Activated B cell treated with CpG ODN at 0.5 μM for 24 hours (primary cell): ENCODE results near the gene OCA2. TPM values are rescaled to one million over a fixed set of nuclear protein-coding genes. Genes with fewer than 3 reads are reported as not detected.

Experiments
- ATAC-seq: fragments of 200-7000 bp; cut with Tn5 transposase; one replicate; pipeline ENCODE4 v1.10.0; 2021; ENCODE audit warnings: low read depth, mild to moderate bottlenecking, moderate library complexity
- CTCF ChIA-PET: fragments of 350-600 bp; sonication (Branson Sonifier 250); formaldehyde crosslinking; loops from one replicate; lab custom pipeline; 2021; ENCODE audit warnings: antibody characterized with exemption; lab: Charles Lee
- POLR2A ChIA-PET: fragments of 350-600 bp; sonication (Branson Sonifier 250); formaldehyde crosslinking; loops from one replicate; lab custom pipeline; 2021; ENCODE audit warnings: antibody characterized with exemption; lab: Charles Lee
- DNase-seq: peaks from one replicate; pipeline ENCODE4 v3.0.0; 2022
- H3K27ac Mint-ChIP-seq: one replicate; pipeline ENCODE4 v1.8.0; 2020; ENCODE audit warnings: mixed read lengths
- H3K27me3 Mint-ChIP-seq: one replicate; pipeline ENCODE4 v1.8.0; 2021; ENCODE audit warnings: mixed read lengths
- H3K36me3 Mint-ChIP-seq: one replicate; pipeline ENCODE4 v1.8.0; 2021; ENCODE audit warnings: low read depth, mixed read lengths
- H3K4me1 Mint-ChIP-seq: one replicate; pipeline ENCODE4 v1.8.0; 2021; ENCODE audit warnings: mixed read lengths
- H3K4me3 Mint-ChIP-seq: one replicate; pipeline ENCODE4 v1.8.0; 2020; ENCODE audit warnings: mild to moderate bottlenecking, mixed read lengths
- H3K9me3 Mint-ChIP-seq: one replicate; pipeline ENCODE4 v1.8.0; 2020; ENCODE audit warnings: mixed read lengths
- intact Hi-C: fragments of 100-400 bp; cut with micrococcal nuclease; formaldehyde crosslinking; loops from one replicate; pipeline ENCODE4 v1.15.1; 2024
- total RNA-seq: library from RNA; stranded (reverse); gene quantifications from 2 replicates; pipeline ENCODE4 v1.2.3, GENCODE V29; 2022
- TF ChIP-seq, protein P1 (sequence below): fragments of 200-600 bp; IDR thresholded peaks from one replicate; pipeline ENCODE4 v1.8.0; 2022; ENCODE audit warnings: antibody characterized with exemption, mild to moderate bottlenecking

OCA2 gene
- total RNA-seq, 1 donor from 2014 or later, result not detected

DNA sequence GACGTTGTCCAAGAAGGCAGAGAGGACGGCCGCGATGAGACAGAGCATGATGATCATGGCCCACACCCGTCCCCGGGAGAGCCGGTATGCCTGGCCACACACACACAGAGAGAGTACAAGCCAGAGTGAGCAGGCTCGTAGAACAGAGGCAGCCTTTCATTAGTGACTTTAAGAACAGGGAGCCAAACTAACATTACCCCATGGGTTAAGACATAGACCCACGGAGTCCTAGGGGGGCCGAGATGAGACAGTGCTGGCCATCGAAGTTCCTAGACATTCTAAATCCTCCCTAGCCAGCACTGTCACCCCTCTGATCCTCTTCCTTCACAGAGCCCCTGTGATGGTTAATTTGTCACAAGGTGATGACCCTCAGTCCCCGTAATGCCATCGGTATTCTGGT lies 114.0 kb downstream of the OCA2 start:
- ATAC-seq, result no peak
- no peak overlapping the region for H3K4me3 Mint-ChIP-seq
- intact Hi-C loops, result no loop called here
- ChIA-PET POLR2A (no interaction called here), CTCF (no interaction called here)
- H3K27ac Mint-ChIP-seq, result no peak overlapping the region
- DNase-seq, result no peak
- no peaks in the 10 kb centered on the region for H3K4me1 Mint-ChIP-seq
- peaks cover 2% of the 10 kb centered on the region for H3K27me3 Mint-ChIP-seq
- no peaks in the 10 kb centered on the region for H3K36me3 Mint-ChIP-seq
- TF ChIP-seq, protein P1, sequence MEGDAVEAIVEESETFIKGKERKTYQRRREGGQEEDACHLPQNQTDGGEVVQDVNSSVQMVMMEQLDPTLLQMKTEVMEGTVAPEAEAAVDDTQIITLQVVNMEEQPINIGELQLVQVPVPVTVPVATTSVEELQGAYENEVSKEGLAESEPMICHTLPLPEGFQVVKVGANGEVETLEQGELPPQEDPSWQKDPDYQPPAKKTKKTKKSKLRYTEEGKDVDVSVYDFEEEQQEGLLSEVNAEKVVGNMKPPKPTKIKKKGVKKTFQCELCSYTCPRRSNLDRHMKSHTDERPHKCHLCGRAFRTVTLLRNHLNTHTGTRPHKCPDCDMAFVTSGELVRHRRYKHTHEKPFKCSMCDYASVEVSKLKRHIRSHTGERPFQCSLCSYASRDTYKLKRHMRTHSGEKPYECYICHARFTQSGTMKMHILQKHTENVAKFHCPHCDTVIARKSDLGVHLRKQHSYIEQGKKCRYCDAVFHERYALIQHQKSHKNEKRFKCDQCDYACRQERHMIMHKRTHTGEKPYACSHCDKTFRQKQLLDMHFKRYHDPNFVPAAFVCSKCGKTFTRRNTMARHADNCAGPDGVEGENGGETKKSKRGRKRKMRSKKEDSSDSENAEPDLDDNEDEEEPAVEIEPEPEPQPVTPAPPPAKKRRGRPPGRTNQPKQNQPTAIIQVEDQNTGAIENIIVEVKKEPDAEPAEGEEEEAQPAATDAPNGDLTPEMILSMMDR, result no peak
- no peaks in the 10 kb centered on the region for H3K9me3 Mint-ChIP-seq

DNA sequence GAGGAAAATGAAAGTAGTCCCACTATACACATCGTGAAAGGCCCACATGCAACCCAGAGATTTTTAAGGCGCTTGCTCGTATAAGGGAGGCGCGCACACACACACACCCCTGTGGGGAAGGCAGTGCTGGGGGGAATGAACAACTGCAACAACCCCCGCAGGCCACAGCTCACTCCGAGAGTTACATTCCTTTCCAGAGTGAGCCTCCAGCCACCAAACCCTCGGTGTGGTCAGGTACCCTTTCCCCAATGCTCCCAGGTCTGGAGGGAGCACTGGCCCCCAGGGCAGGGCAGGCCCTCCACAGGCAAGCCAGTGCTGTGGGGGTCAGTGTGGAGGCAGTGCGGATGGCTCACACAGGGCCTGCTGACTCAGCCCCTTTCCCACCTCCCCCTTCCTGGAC lies 115.6 kb downstream of the OCA2 start:
- no peak for DNase-seq
- H3K4me1 Mint-ChIP-seq, result no peaks in the 10 kb centered on the region
- TF ChIP-seq, protein P1, result no peak
- H3K27me3 Mint-ChIP-seq, result peaks cover 2% of the 10 kb centered on the region
- ChIA-PET POLR2A (no interaction called here), CTCF (no interaction called here)
- no peak overlapping the region for H3K27ac Mint-ChIP-seq
- no peak for ATAC-seq
- no peaks in the 10 kb centered on the region for H3K9me3 Mint-ChIP-seq
- intact Hi-C loops, result no loop called here
- no peaks in the 10 kb centered on the region for H3K36me3 Mint-ChIP-seq
- no peak overlapping the region for H3K4me3 Mint-ChIP-seq

DNA sequence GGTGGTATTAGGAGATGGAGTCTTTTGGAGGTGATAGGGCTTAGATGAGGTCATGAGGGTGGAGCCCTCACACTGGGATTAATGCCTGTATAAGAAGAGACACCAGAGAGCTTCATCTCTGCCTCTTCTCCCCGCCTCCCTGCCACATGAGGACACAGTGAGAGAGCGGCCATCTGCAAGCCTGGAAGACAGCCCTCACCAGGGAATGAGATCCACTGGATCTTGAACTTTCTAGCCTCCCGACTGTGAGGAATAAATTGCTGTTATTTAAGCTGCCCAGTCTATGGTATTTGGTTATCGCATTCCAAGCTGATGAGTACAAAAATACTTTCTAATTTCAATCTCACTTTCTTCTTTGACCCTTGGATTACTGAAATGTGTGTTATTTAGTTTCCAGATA lies 121.4 kb downstream of the OCA2 start:
- DNase-seq (no peak), ATAC-seq (no peak)
- CTCF ChIA-PET, result no interaction called here
- TF ChIP-seq, protein P1, result no peak
- POLR2A ChIA-PET, result no interaction called here
- Mint-ChIP-seq H3K36me3 (no peaks in the 10 kb centered on the region), H3K9me3 (peaks cover 2% of the 10 kb centered on the region), H3K27me3 (no peaks in the 10 kb centered on the region), H3K27ac (no peak overlapping the region), H3K4me3 (no peak overlapping the region), H3K4me1 (peaks cover 8% of the 10 kb centered on the region)
- intact Hi-C loops, result no loop called here

DNA sequence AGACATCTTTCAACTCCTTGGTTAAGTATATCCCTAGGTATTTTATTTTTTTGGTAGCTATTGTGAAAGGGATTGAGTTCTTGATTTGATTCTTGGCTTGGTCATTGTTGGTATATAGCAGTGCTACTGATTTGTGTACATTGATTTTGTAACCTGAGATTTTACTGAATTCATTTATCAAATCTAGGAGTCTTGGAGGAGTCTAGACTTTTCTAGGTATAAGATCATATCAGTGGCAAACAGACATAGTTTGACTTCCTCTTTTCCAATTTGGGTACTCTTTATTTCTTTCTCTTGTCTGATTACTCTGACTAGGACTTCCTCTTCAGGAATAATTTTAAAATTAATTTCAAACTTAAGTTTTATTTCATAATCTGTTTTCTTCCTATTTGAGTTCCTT lies 125.2 kb downstream of the OCA2 start:
- TF ChIP-seq, protein P1, result no peak

DNA sequence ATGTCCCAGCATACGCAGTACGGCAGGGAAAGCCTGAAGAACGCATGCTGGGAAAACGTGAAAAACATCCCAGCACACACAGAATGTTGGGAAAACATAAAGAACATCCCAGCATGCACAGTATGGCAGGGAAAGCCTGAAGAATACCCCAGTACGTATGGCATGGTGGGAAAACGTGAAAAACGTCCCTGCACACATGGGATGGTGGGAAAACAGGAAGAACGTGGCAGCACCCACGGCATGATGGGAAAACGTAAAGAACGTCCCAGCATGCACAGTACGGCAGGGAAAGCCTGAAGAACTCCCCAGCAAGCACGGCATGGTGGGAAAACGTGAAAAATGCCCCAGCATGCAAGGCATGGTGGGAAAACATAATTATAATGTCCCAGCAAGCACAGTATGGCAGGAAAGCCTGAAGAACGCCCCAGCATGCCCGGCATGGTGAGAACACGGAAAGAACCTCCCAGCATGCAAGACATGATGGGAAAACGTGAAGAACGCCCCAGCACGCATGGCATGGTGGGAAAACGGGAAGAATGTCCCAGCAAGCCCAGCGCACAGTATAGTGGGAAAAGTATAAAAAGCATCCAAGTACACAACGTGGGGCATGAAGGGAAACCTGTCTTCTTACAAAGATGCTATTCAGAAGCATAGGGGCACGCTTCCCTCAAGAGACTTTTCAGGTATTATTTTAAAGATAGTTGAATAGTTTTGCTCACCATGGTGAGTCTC lies 128.3 kb downstream of the OCA2 start:
- H3K4me3 Mint-ChIP-seq, result no peak overlapping the region
- peaks cover 8% of the 10 kb centered on the region for H3K4me1 Mint-ChIP-seq
- H3K9me3 Mint-ChIP-seq, result peaks cover 6% of the 10 kb centered on the region
- TF ChIP-seq, protein P1, result no peak
- CTCF ChIA-PET, result no interaction called here
- POLR2A ChIA-PET, result no interaction called here
- H3K27ac Mint-ChIP-seq, result no peak overlapping the region
- intact Hi-C loops, result no loop called here
- ATAC-seq, result no peak
- no peaks in the 10 kb centered on the region for H3K27me3 Mint-ChIP-seq
- no peaks in the 10 kb centered on the region for H3K36me3 Mint-ChIP-seq
- DNase-seq, result no peak

More for the DNA sequence above, 125.2 kb downstream of the OCA2 start:
- no peaks in the 10 kb centered on the region for H3K27me3 Mint-ChIP-seq
- H3K9me3 Mint-ChIP-seq, result peaks cover 8% of the 10 kb centered on the region
- POLR2A ChIA-PET, result no interaction called here
- intact Hi-C loops, result no loop called here
- H3K36me3 Mint-ChIP-seq, result no peaks in the 10 kb centered on the region
- CTCF ChIA-PET, result no interaction called here
- peaks cover 8% of the 10 kb centered on the region for H3K4me1 Mint-ChIP-seq
- no peak overlapping the region for H3K27ac Mint-ChIP-seq
- ATAC-seq (no peak), DNase-seq (no peak)
- no peak overlapping the region for H3K4me3 Mint-ChIP-seq
